ENCODE results near the gene PROCR.

- TF ChIP-seq CTCF (IDR thresholded peaks at IDR 0.05; ENCODE audit: low read depth, low read length, missing input control) (no peak), REST (IDR thresholded peaks at IDR 0.05) (no peak), GABPA (IDR thresholded peaks at IDR 0.05 in 1 of 2, conservative IDR thresholded peaks at IDR 0.05 in 1 of 2) (no peak), ATF3 (IDR thresholded peaks at IDR 0.05) (no peak), EGR1 (IDR thresholded peaks at IDR 0.05; ENCODE audit: low read depth in 2 of 2) (no peak), RAD21 (IDR thresholded peaks at IDR 0.05) (peak; percentile 5 to 46), JUND (IDR thresholded peaks at IDR 0.05) (no peak)
Measured at GRCh38 chr20:35166242-35166830, 5.5 kb upstream of the PROCR start.

All from liver (tissue), 3 donors.